ENCODE data around the gene P3H1.
"Not testable (repeated sequence)": the region's sequence is repeated elsewhere in the genome, so short reads cannot be mapped to it uniquely, and the experiment has no call there.

The P3H1 gene

GRCh38 chr1:42753070-42753469, 13.8 kb downstream of the P3H1 start:
- no peak overlapping the region for H2AFZ ChIP-seq (ENCODE audit: low read depth)
- no peaks in the 10 kb centered on the region for H3K36me3 ChIP-seq (ENCODE audit: insufficient read depth)
- H3K27ac ChIP-seq: no peak overlapping the region
- no peak overlapping the region for H3K4me3 ChIP-seq (IDR thresholded peaks at IDR 0.05; ENCODE audit: insufficient read depth, low read depth, low read length)
- H3K79me2 ChIP-seq (ENCODE audit: insufficient read depth, low read depth): no peaks in the 10 kb centered on the region
- H3K4me1 ChIP-seq (ENCODE audit: low read depth, poor library complexity, severe bottlenecking): peaks cover 3% of the 10 kb centered on the region
- no peak overlapping the region for H3K4me2 ChIP-seq
- H3K9ac ChIP-seq: no peak overlapping the region
- no peak for TF ChIP-seq CTCF (conservative IDR thresholded peaks at IDR 0.05; ENCODE audit: low read depth, low read length)
- no peaks in the 10 kb centered on the region for H3K27me3 ChIP-seq (ENCODE audit: insufficient read depth, low read depth)
- no peaks in the 10 kb centered on the region for H4K20me1 ChIP-seq (ENCODE audit: insufficient read depth)

GRCh38 chr1:42752284-42752683, 14.5 kb downstream of the P3H1 start:
- H3K27me3 ChIP-seq (ENCODE audit: insufficient read depth, low read depth): no peaks in the 10 kb centered on the region
- H4K20me1 ChIP-seq (ENCODE audit: insufficient read depth): no peaks in the 10 kb centered on the region
- H3K9ac ChIP-seq: no peak overlapping the region
- no peaks in the 10 kb centered on the region for H3K79me2 ChIP-seq (ENCODE audit: insufficient read depth, low read depth)
- no peak overlapping the region for H3K4me3 ChIP-seq (IDR thresholded peaks at IDR 0.05; ENCODE audit: insufficient read depth, low read depth, low read length)
- no peak for TF ChIP-seq CTCF (conservative IDR thresholded peaks at IDR 0.05; ENCODE audit: low read depth, low read length)
- H2AFZ ChIP-seq (ENCODE audit: low read depth): no peak overlapping the region
- H3K4me2 ChIP-seq: no peak overlapping the region
- peaks cover 3% of the 10 kb centered on the region for H3K4me1 ChIP-seq (ENCODE audit: low read depth, poor library complexity, severe bottlenecking)
- no peak overlapping the region for H3K27ac ChIP-seq
- H3K36me3 ChIP-seq (ENCODE audit: insufficient read depth): no peaks in the 10 kb centered on the region

GRCh38 chr1:42751511-42752070, 15.2 kb downstream of the P3H1 start:
- not testable (repeated sequence) for H3K79me2 ChIP-seq (ENCODE audit: insufficient read depth, low read depth); H3K27me3 ChIP-seq (ENCODE audit: insufficient read depth, low read depth); H3K4me3 ChIP-seq (IDR thresholded peaks at IDR 0.05; ENCODE audit: insufficient read depth, low read depth, low read length); H2AFZ ChIP-seq (ENCODE audit: low read depth); H4K20me1 ChIP-seq (ENCODE audit: insufficient read depth); H3K4me2 ChIP-seq; H3K9ac ChIP-seq; H3K27ac ChIP-seq; H3K36me3 ChIP-seq (ENCODE audit: insufficient read depth); H3K4me1 ChIP-seq (ENCODE audit: low read depth, poor library complexity, severe bottlenecking)

- no peaks in the 10 kb centered on the region for H4K20me1 ChIP-seq (ENCODE audit: insufficient read depth)
- no peaks in the 10 kb centered on the region for H3K4me1 ChIP-seq (ENCODE audit: low read depth, poor library complexity, severe bottlenecking)
- H2AFZ ChIP-seq (ENCODE audit: low read depth): no peak overlapping the region
- no peaks in the 10 kb centered on the region for H3K27me3 ChIP-seq (ENCODE audit: insufficient read depth, low read depth)
- TF ChIP-seq CTCF (conservative IDR thresholded peaks at IDR 0.05; ENCODE audit: low read depth, low read length): no peak
- no peaks in the 10 kb centered on the region for H3K79me2 ChIP-seq (ENCODE audit: insufficient read depth, low read depth)
- H3K36me3 ChIP-seq (ENCODE audit: insufficient read depth): no peaks in the 10 kb centered on the region
- H3K9ac ChIP-seq: no peak overlapping the region
- no peak overlapping the region for H3K27ac ChIP-seq
- H3K4me2 ChIP-seq: no peak overlapping the region
- H3K4me3 ChIP-seq (IDR thresholded peaks at IDR 0.05; ENCODE audit: insufficient read depth, low read depth, low read length): no peak overlapping the region
Measured at GRCh38 chr1:42750041-42750440, 16.8 kb downstream of the P3H1 start.

GRCh38 chr1:42748461-42749410, 18.1 kb downstream of the P3H1 start:
- H3K4me1 ChIP-seq (ENCODE audit: low read depth, poor library complexity, severe bottlenecking): no peaks in the 10 kb centered on the region
- no peaks in the 10 kb centered on the region for H4K20me1 ChIP-seq (ENCODE audit: insufficient read depth)
- TF ChIP-seq CTCF (conservative IDR thresholded peaks at IDR 0.05; ENCODE audit: low read depth, low read length): no peak
- H3K4me2 ChIP-seq: no peak overlapping the region
- H3K9ac ChIP-seq: no peak overlapping the region
- H2AFZ ChIP-seq (ENCODE audit: low read depth): no peak overlapping the region
- no peaks in the 10 kb centered on the region for H3K36me3 ChIP-seq (ENCODE audit: insufficient read depth)
- no peak overlapping the region for H3K27ac ChIP-seq
- H3K27me3 ChIP-seq (ENCODE audit: insufficient read depth, low read depth): no peaks in the 10 kb centered on the region
- no peak overlapping the region for H3K4me3 ChIP-seq (IDR thresholded peaks at IDR 0.05; ENCODE audit: insufficient read depth, low read depth, low read length)
- no peaks in the 10 kb centered on the region for H3K79me2 ChIP-seq (ENCODE audit: insufficient read depth, low read depth)

Data from KMS-11 (cell line).